GM12878 (cell line): ENCODE data around the gene MACF1. TPM values are rescaled to one million over a fixed set of nuclear protein-coding genes. Genes with fewer than 3 reads are reported as not detected.

Experiments used
- ATAC-seq: fragments of 200-7000 bp; cut with Tn5 transposase; 3 replicates; pipeline ENCODE4 v1.9.1; 2020; ENCODE audit warnings: mild to moderate bottlenecking, moderate library complexity
- BruUV-seq: library from RNA; stranded (reverse); fragments of 400-500 nt; replicated peaks from 2 replicates; lab custom pipeline; 2021; lab: Mats Ljungman, UMichigan
- CTCF ChIA-PET: fragments of 300-600 bp; sonication (Branson Sonifier 250); formaldehyde crosslinking; extraction: SDS; loops from one replicate; lab custom pipeline; 2021; ENCODE audit warnings: inconsistent platforms; lab: Yijun Ruan, JAX
- POLR2A ChIA-PET: fragments of 350-600 bp; formaldehyde crosslinking; extraction: SDS; loops from one replicate; lab custom pipeline; 2021; ENCODE audit warnings: inconsistent platforms; lab: Charles Lee
- RAD21 ChIA-PET: fragments of 300-600 bp; sonication (Branson Sonifier 250); formaldehyde crosslinking; loops from one replicate; lab custom pipeline; 2023; ENCODE audit warnings: antibody characterized with exemption; ENCODE audit not compliant: unreplicated experiment; lab: Charles Lee
- SMC1A ChIA-PET: fragments of 300-600 bp; sonication (Branson Sonifier 250); formaldehyde crosslinking; loops from one replicate; lab custom pipeline; 2023; ENCODE audit not compliant: unreplicated experiment, uncharacterized antibody; lab: Charles Lee
- DNase-seq: peaks from one replicate; pipeline ENCODE4 v3.0.0-alpha.2; 2011; ENCODE audit warnings: low read depth, low spot score
- FAIRE-seq: peaks from 3 replicates; lab custom pipeline; 2011; peaks lifted over from hg19 to GRCh38; lab: Jason Lieb, UNC
- H2AFZ ChIP-seq: 2 replicates; pipeline ENCODE4 v1.6.0; 2011; ENCODE audit warnings: low read depth, low read length, control low read depth; ENCODE audit not compliant: control insufficient read depth
- H3K27ac ChIP-seq: 2 replicates; pipeline ENCODE4 v1.5.1; 2011; ENCODE audit warnings: control low read depth; ENCODE audit not compliant: control insufficient read depth, insufficient read depth
- H3K27me3 ChIP-seq, 2 experiments: replicated peaks in 1 of 2; 2 replicates each; pipeline versions ENCODE4 v1.6.0 to v1.6.1; 2011; ENCODE audit warnings: low read length in 1 of 2; ENCODE audit not compliant: control insufficient read depth in 2 of 2, insufficient read depth in 2 of 2
- H3K36me3 ChIP-seq, 2 experiments: 2 replicates each; pipeline ENCODE4 v1.5.1; 2011; ENCODE audit warnings: low read length in 1 of 2; ENCODE audit not compliant: control insufficient read depth in 2 of 2, insufficient read depth in 2 of 2
- H3K4me1 ChIP-seq: 2 replicates; pipeline ENCODE4 v1.6.1; 2011; ENCODE audit warnings: mild to moderate bottlenecking, low read length, moderate library complexity, mixed read lengths; ENCODE audit not compliant: control insufficient read depth, insufficient read depth
- H3K4me2 ChIP-seq: 2 replicates; pipeline ENCODE4 v1.6.0; 2011; ENCODE audit warnings: control low read depth; ENCODE audit not compliant: control insufficient read depth, insufficient read depth
- H3K4me3 ChIP-seq: fragments of 200-600 bp; sonication (generic); 2 replicates; pipeline ENCODE4 v1.5.1; 2016
- H3K79me2 ChIP-seq: 2 replicates; pipeline ENCODE4 v1.6.0; 2011; ENCODE audit warnings: low read length; ENCODE audit not compliant: control insufficient read depth, insufficient read depth
- H3K9ac ChIP-seq: 2 replicates; pipeline ENCODE4 v1.8.0; 2011; ENCODE audit warnings: low read length, control low read depth, mixed read lengths; ENCODE audit not compliant: control insufficient read depth, insufficient read depth
- H3K9me3 ChIP-seq: replicated peaks from 3 replicates; pipeline ENCODE4 v1.5.1; 2011; ENCODE audit warnings: mild to moderate bottlenecking, low read length; ENCODE audit not compliant: control insufficient read depth, insufficient read depth
- H4K20me1 ChIP-seq: 2 replicates; pipeline ENCODE4 v1.6.0; 2011; ENCODE audit not compliant: control insufficient read depth, insufficient read depth
- ATF3 ChIP-seq: IDR thresholded peaks from 2 replicates; pipeline ENCODE4 v1.6.1; 2011; ENCODE audit warnings: low read depth, mild to moderate bottlenecking, low read length, moderate library complexity, borderline replicate concordance; ENCODE audit errors: extremely low read depth
- BHLHE40 ChIP-seq, 2 experiments: fragments of 450-650 bp in 1 of 2; IDR thresholded peaks; 2 replicates each; pipeline ENCODE4 v1.6.1; 2011 to 2017; ENCODE audit warnings: low read depth in 2 of 2, borderline replicate concordance in 1 of 2, improper control_type of control experiment in 1 of 2, low read length in 1 of 2, mild to moderate bottlenecking in 1 of 2
- CBFB ChIP-seq: IDR thresholded peaks from 2 replicates; pipeline ENCODE4 v1.6.1; 2016; ENCODE audit warnings: antibody characterized with exemption, low read depth
- CREM ChIP-seq: IDR thresholded peaks from 2 replicates; pipeline ENCODE4 v1.6.1; 2014; ENCODE audit warnings: antibody characterized with exemption, low read depth
- E2F4 ChIP-seq: IDR thresholded peaks from 2 replicates; pipeline ENCODE4 v1.6.1; 2012; ENCODE audit warnings: low read depth, low read length, improper control_type of control experiment
- FOXK2 ChIP-seq: fragments of 450-650 bp; IDR thresholded peaks from 2 replicates; pipeline ENCODE4 v1.6.1; 2017; ENCODE audit warnings: mild to moderate bottlenecking, moderate library complexity
- HDAC2 ChIP-seq: fragments of 200-600 bp; sonication (generic); IDR thresholded peaks from 2 replicates; pipeline ENCODE4 v1.6.1; 2017
- IRF4 ChIP-seq: IDR thresholded peaks from 2 replicates; pipeline ENCODE4 v1.6.1; 2011; ENCODE audit warnings: low read depth, low read length
- KLF5 ChIP-seq: fragments of 450-650 bp; IDR thresholded peaks from 2 replicates; pipeline ENCODE4 v1.6.1; 2014; ENCODE audit warnings: mild to moderate bottlenecking; ENCODE audit not compliant: partially characterized antibody
- NBN ChIP-seq: fragments of 450-650 bp; IDR thresholded peaks from 2 replicates; pipeline ENCODE4 v1.6.1; 2016
- NR2F1 ChIP-seq: fragments of 450-650 bp; conservative IDR thresholded peaks from 2 replicates; pipeline ENCODE4 v1.6.1; 2017; ENCODE audit warnings: mild to moderate bottlenecking
- PKNOX1 ChIP-seq: fragments of 450-650 bp; IDR thresholded peaks from 2 replicates; pipeline ENCODE4 v1.6.1; 2016; ENCODE audit warnings: mild to moderate bottlenecking
- PML ChIP-seq: IDR thresholded peaks from 2 replicates; pipeline ENCODE4 v1.6.1; 2012; ENCODE audit warnings: low read length, inconsistent platforms
- POLR2AphosphoS5 ChIP-seq: IDR thresholded peaks from 2 replicates; pipeline ENCODE4 v1.6.1; 2011; ENCODE audit warnings: mild to moderate bottlenecking, low read length, inconsistent platforms
- RBBP5 ChIP-seq: fragments of 200-600 bp; sonication (generic); conservative IDR thresholded peaks from 2 replicates; pipeline ENCODE4 v1.6.1; 2016
- SIN3A ChIP-seq: IDR thresholded peaks from 2 replicates; pipeline ENCODE4 v1.6.1; 2012; ENCODE audit warnings: low read depth, low read length, improper control_type of control experiment
- SIX5 ChIP-seq: IDR thresholded peaks from 2 replicates; pipeline ENCODE4 v1.6.1; 2011; ENCODE audit warnings: mild to moderate bottlenecking, low read depth, low read length, moderate library complexity; ENCODE audit not compliant: severe bottlenecking
- SMAD1 ChIP-seq: fragments of 450-650 bp; IDR thresholded peaks from 2 replicates; pipeline ENCODE4 v1.6.1; 2018; ENCODE audit warnings: mild to moderate bottlenecking, low read depth; ENCODE audit not compliant: partially characterized antibody
- ZBTB40 ChIP-seq: fragments of 450-650 bp; IDR thresholded peaks from 2 replicates; pipeline ENCODE4 v1.6.1; 2016; ENCODE audit warnings: mild to moderate bottlenecking, moderate library complexity, borderline replicate concordance
- ZNF622 ChIP-seq: fragments of 450-650 bp; IDR thresholded peaks from 2 replicates; pipeline ENCODE4 v1.6.1; 2017; ENCODE audit warnings: mild to moderate bottlenecking, inconsistent platforms
- WGBS: methylation state at CpG from one replicate; pipeline ENCODE4 v1.1.6; 2016; ENCODE audit warnings: low lambda C conversion rate; ENCODE audit not compliant: insufficient replicate concordance, insufficient coverage; ENCODE audit errors: missing lambda C conversion rate; 5-methylcytosine and 5-hydroxymethylcytosine counted together
- in situ Hi-C: fragments of 300-500 bp; cut with MboI; formaldehyde crosslinking; loops from 9 replicates; pipeline ENCODE4 v1.14.3; 2018; ENCODE audit warnings: mixed read lengths
- intact Hi-C: fragments of 100-400 bp; cut with micrococcal nuclease; formaldehyde crosslinking; loops from one replicate; pipeline ENCODE4 v1.14.2; 2022; ENCODE audit not compliant: unreplicated experiment
- polyA plus RNA-seq, 11 experiments: library from polyadenylated mRNA; depleted of rRNA in 4 of 11; unstranded in 6 of 11; stranded (reverse) in 5 of 11; fragments of >200 nt; fragmentation: Nextera tagmentation in 4 of 11; fragmentation: Illumina TruSeq in 1 of 11; extraction: Ambion mirVana in 4 of 11; extraction: Trizol in 1 of 11; gene quantifications; 1 replicate in 1 of 11; 2 replicates in 10 of 11; pipeline versions ENCODE4 v1.2.1 to v1.2.3, GENCODE V29; 2011 to 2016; ENCODE audit warnings: inconsistent platforms in 2 of 11, missing spikeins in 2 of 11, low read depth in 1 of 11
- total RNA-seq, 4 experiments: library from RNA; depleted of rRNA in 3 of 4; stranded (reverse); fragments of >200 nt in 3 of 4; fragmentation: Illumina TruSeq in 1 of 4; extraction: Trizol in 1 of 4; gene quantifications; 2 replicates each; pipeline versions ENCODE4 v1.2.1 to v1.2.3, GENCODE V29; 2013 to 2021

Gene MACF1
- total and polyA plus RNA-seq, 10 of the 15 experiments (the other 5 are each of a cell fraction or from before 2014, with no cell fraction given), result 15.5 to 201 (median 76.9) TPM

- TF ChIP-seq BHLHE40 (IDR thresholded peaks at IDR 0.05; ENCODE audit: borderline replicate concordance in 1 of 2, low read depth in 2 of 2, low read length in 1 of 2) (no peak), CREM (no peak), KLF5 (no peak), ZBTB40 (no peak), IRF4 (no peak)
These were observed 127.8 kb downstream of the MACF1 start (continued) for GRCh38 chr1:39332291-39332690.

- FAIRE-seq (no peak), ATAC-seq (no peak), DNase-seq (no peak)
- H3K9me3 ChIP-seq, result no peaks in the 10 kb centered on the region
- RAD21 ChIA-PET, result no interaction called here
- no peak overlapping the region for H2AFZ ChIP-seq
- H3K27me3 ChIP-seq, result no peaks in the 10 kb centered on the region
- CTCF ChIA-PET, result interaction anchor here (0.9 to 2.0 kb wide), 3 partner anchors 96 to 234 kb away, joined by 3 to 4 read pairs (median 3); no protein-coding TSS in a partner anchor
- in situ Hi-C loops (no loop called here), intact Hi-C loops (no loop called here)
- SMC1A ChIA-PET, result no interaction called here
- H3K4me1 ChIP-seq, result no peaks in the 10 kb centered on the region; the same call in 1 of the 2 replicates
- 35% methylated on average over 2 of the region's 2 CpGs for WGBS
- no peak overlapping the region for H3K4me3 ChIP-seq
- no TSS peak for BruUV-seq
- H3K4me2 ChIP-seq, result no peak overlapping the region
- POLR2A ChIA-PET, result no interaction called here
- peaks cover 15 to 42% of the 10 kb centered on the region in 2 experiments for H3K36me3 ChIP-seq
- no peaks in the 10 kb centered on the region for H4K20me1 ChIP-seq
- no peak overlapping the region for H3K27ac ChIP-seq
- no peaks in the 10 kb centered on the region for H3K79me2 ChIP-seq
- no peak overlapping the region for H3K9ac ChIP-seq
- TF ChIP-seq ZNF622 (no peak), CBFB (no peak), NR2F1 (no peak), HDAC2 (no peak), POLR2AphosphoS5 (no peak), ATF3 (no peak), SIN3A (no peak), SMAD1 (no peak), FOXK2 (no peak), SIX5 (no peak), PML (no peak), E2F4 (no peak), PKNOX1 (no peak), RBBP5 (no peak), NBN (no peak)
These were observed 128.3 kb downstream of the MACF1 start for GRCh38 chr1:39332828-39333227.
